Measurements from ENCODE around the gene SMAD7. TPM values are rescaled to one million over a fixed set of nuclear protein-coding genes. Genes with fewer than 3 reads are reported as not detected.
A peak's percentile ranks its signal among the peaks of the same experiment; 100 is the strongest.

The SMAD7 gene
- polyA plus RNA-seq, 3 donors from 2014 or later: 10.1 to 17.4 (median 12.3) TPM

GRCh38 chr18:48942554-48943261 lies 8.1 kb downstream of the SMAD7 start:
- Mint-ChIP-seq H3K9me3 (no peaks in the 10 kb centered on the region), H3K27me3 (ENCODE audit: low read depth in 3 of 3) (peaks cover 17 to 44% (median 28%) of the 10 kb centered on the region in 3 donors), H3K4me1 (peaks cover 99 to 100% of the 10 kb centered on the region in 2 donors), H3K4me3 (peak overlapping the region; percentile 83 to 99 (median 99)), H3K36me3 (peaks cover 9 to 55% (median 29%) of the 10 kb centered on the region in 3 donors), H3K27ac (peak overlapping the region; percentile 92 to 100 (median 98))
- no peak for DNase-seq

GRCh38 chr18:48942086-48942485 lies 8.7 kb downstream of the SMAD7 start:
- H3K27me3 Mint-ChIP-seq (ENCODE audit: low read depth in 3 of 3): peaks cover 14 to 46% (median 33%) of the 10 kb centered on the region in 3 donors
- no peak for DNase-seq
- peaks cover 4 to 54% (median 22%) of the 10 kb centered on the region in 3 donors for H3K36me3 Mint-ChIP-seq
- peak overlapping the region; percentile 92 to 100 (median 99) for H3K27ac Mint-ChIP-seq
- no peaks in the 10 kb centered on the region for H3K9me3 Mint-ChIP-seq
- H3K4me3 Mint-ChIP-seq: peak overlapping the region; percentile 82 to 99 (median 85)
- H3K4me1 Mint-ChIP-seq: peaks cover 99 to 100% of the 10 kb centered on the region in 2 donors

GRCh38 chr18:48941672-48942071 lies 9.1 kb downstream of the SMAD7 start:
- Mint-ChIP-seq H3K36me3 (peaks cover 3 to 52% (median 21%) of the 10 kb centered on the region in 3 donors), H3K27me3 (ENCODE audit: low read depth in 3 of 3) (peaks cover 13 to 47% (median 34%) of the 10 kb centered on the region in 3 donors), H3K4me1 (peaks cover 99 to 100% of the 10 kb centered on the region in 2 donors), H3K27ac (peak overlapping the region; percentile 92 to 100 (median 99)), H3K4me3 (peak overlapping the region; percentile 82 to 99 (median 85)), H3K9me3 (no peaks in the 10 kb centered on the region)
- no peak for DNase-seq

- DNase-seq: peak; percentile 95 to 96 (median 96)
- peak overlapping the region; percentile 82 to 99 (median 85) for H3K4me3 Mint-ChIP-seq
- peaks cover 99 to 100% of the 10 kb centered on the region in 2 donors for H3K4me1 Mint-ChIP-seq
- H3K9me3 Mint-ChIP-seq: no peaks in the 10 kb centered on the region
- H3K27ac Mint-ChIP-seq: peak overlapping the region; percentile 92 to 100 (median 99)
- H3K36me3 Mint-ChIP-seq: peaks cover 7 to 49% (median 21%) of the 10 kb centered on the region in 3 donors
- peaks cover 18 to 44% (median 34%) of the 10 kb centered on the region in 3 donors for H3K27me3 Mint-ChIP-seq (ENCODE audit: low read depth in 3 of 3)
Measured at GRCh38 chr18:48940854-48941611, 9.7 kb downstream of the SMAD7 start.

GRCh38 chr18:48939205-48940097 lies 11.3 kb downstream of the SMAD7 start:
- Mint-ChIP-seq H3K27ac (peak overlapping the region; percentile 92 to 100 (median 99)), H3K27me3 (ENCODE audit: low read depth in 3 of 3) (peaks cover 22 to 40% (median 39%) of the 10 kb centered on the region in 3 donors), H3K9me3 (no peaks in the 10 kb centered on the region), H3K36me3 (peaks cover 8 to 36% (median 18%) of the 10 kb centered on the region in 3 donors), H3K4me3 (peak overlapping the region; percentile 82 to 99 (median 85)), H3K4me1 (peaks cover 98 to 100% of the 10 kb centered on the region in 2 donors)
- no peak for DNase-seq

GRCh38 chr18:48938827-48939204 lies 11.9 kb downstream of the SMAD7 start:
- Mint-ChIP-seq H3K27ac (peak overlapping the region; percentile 80 to 92 (median 88)), H3K4me3 (peak overlapping the region; percentile 11 to 59 (median 53)), H3K27me3 (ENCODE audit: low read depth in 3 of 3) (peaks cover 23 to 43% (median 35%) of the 10 kb centered on the region in 3 donors), H3K4me1 (peaks cover 98 to 100% of the 10 kb centered on the region in 2 donors), H3K9me3 (no peaks in the 10 kb centered on the region), H3K36me3 (peaks cover 5 to 30% (median 14%) of the 10 kb centered on the region in 3 donors)
- no peak for DNase-seq

- H3K9me3 Mint-ChIP-seq: no peaks in the 10 kb centered on the region
- H3K27me3 Mint-ChIP-seq (ENCODE audit: low read depth in 3 of 3): peaks cover 27 to 47% (median 38%) of the 10 kb centered on the region in 3 donors
- H3K27ac Mint-ChIP-seq: peak overlapping the region; percentile 80 to 92 (median 88)
- H3K4me3 Mint-ChIP-seq: peak overlapping the region; percentile 28 to 54 (median 48)
- H3K36me3 Mint-ChIP-seq: peaks cover 4 to 25% (median 9%) of the 10 kb centered on the region in 3 donors
- peaks cover 98 to 100% of the 10 kb centered on the region in 2 donors for H3K4me1 Mint-ChIP-seq
- no peak for DNase-seq
Measured at GRCh38 chr18:48937869-48938750, 12.7 kb downstream of the SMAD7 start.

GRCh38 chr18:48935433-48935774 lies 15.4 kb downstream of the SMAD7 start:
- DNase-seq: no peak
- peaks cover 0 to 6% (median 4%) of the 10 kb centered on the region in 3 donors for H3K36me3 Mint-ChIP-seq
- H3K4me1 Mint-ChIP-seq: peaks cover 98 to 100% of the 10 kb centered on the region in 2 donors
- H3K27me3 Mint-ChIP-seq (ENCODE audit: low read depth in 3 of 3): peaks cover 31 to 46% (median 31%) of the 10 kb centered on the region in 3 donors
- H3K4me3 Mint-ChIP-seq: peak overlapping the region; percentile 53 to 82 (median 71)
- peak overlapping the region; percentile 92 to 95 (median 94) for H3K27ac Mint-ChIP-seq
- H3K9me3 Mint-ChIP-seq: no peaks in the 10 kb centered on the region

- Mint-ChIP-seq H3K36me3 (peaks cover 0 to 6% (median 4%) of the 10 kb centered on the region in 3 donors), H3K27ac (peak overlapping the region; percentile 92 to 95 (median 94)), H3K27me3 (ENCODE audit: low read depth in 3 of 3) (peaks cover 33 to 42% (median 34%) of the 10 kb centered on the region in 3 donors), H3K9me3 (no peaks in the 10 kb centered on the region), H3K4me1 (peaks cover 98 to 100% of the 10 kb centered on the region in 2 donors), H3K4me3 (peak overlapping the region; percentile 53 to 82 (median 71))
- peak in 2 of 3 donors; percentile 45 to 54 for DNase-seq
Measured at GRCh38 chr18:48934723-48935432, 15.9 kb downstream of the SMAD7 start.

GRCh38 chr18:48934415-48934722 lies 16.4 kb downstream of the SMAD7 start:
- peak overlapping the region; percentile 53 to 82 (median 71) for H3K4me3 Mint-ChIP-seq
- H3K9me3 Mint-ChIP-seq: no peaks in the 10 kb centered on the region
- H3K27ac Mint-ChIP-seq: peak overlapping the region; percentile 92 to 98 (median 94)
- no peak for DNase-seq
- peaks cover 32 to 38% (median 36%) of the 10 kb centered on the region in 3 donors for H3K27me3 Mint-ChIP-seq (ENCODE audit: low read depth in 3 of 3)
- peaks cover 98 to 100% of the 10 kb centered on the region in 2 donors for H3K4me1 Mint-ChIP-seq
- peaks cover 0 to 6% (median 4%) of the 10 kb centered on the region in 3 donors for H3K36me3 Mint-ChIP-seq

- peak overlapping the region; percentile 92 to 98 (median 94) for H3K27ac Mint-ChIP-seq
- DNase-seq: peak; percentile 68 to 75 (median 71)
- peaks cover 99 to 100% of the 10 kb centered on the region in 2 donors for H3K4me1 Mint-ChIP-seq
- H3K36me3 Mint-ChIP-seq: peaks cover 0 to 6% (median 4%) of the 10 kb centered on the region in 3 donors
- peaks cover 38 to 43% (median 40%) of the 10 kb centered on the region in 3 donors for H3K27me3 Mint-ChIP-seq (ENCODE audit: low read depth in 3 of 3)
- H3K4me3 Mint-ChIP-seq: peak overlapping the region; percentile 53 to 82 (median 71)
- no peaks in the 10 kb centered on the region for H3K9me3 Mint-ChIP-seq
Measured at GRCh38 chr18:48933578-48934414, 17.0 kb downstream of the SMAD7 start.

All from immature natural killer cell (primary cell).